Breast epithelium (tissue), 3 donors: ENCODE measurements around the gene INSIG1.

Experiments used
- POLR2A ChIP-seq: fragments of 450-650 bp; IDR thresholded peaks from one replicate; pipeline ENCODE4 v1.6.1; 2016; ENCODE audit warnings: antibody characterized with exemption, mild to moderate bottlenecking, moderate library complexity
- POLR2AphosphoS5 ChIP-seq, 3 donors: sonication (generic); formaldehyde crosslinking; IDR thresholded peaks; one replicate each; pipeline ENCODE4 v1.6.1; 2017; ENCODE audit warnings: antibody characterized with exemption in 3 of 3
- TF ChIP-seq, protein P1 (sequence below), 3 donors: fragments of 450-650 bp; IDR thresholded peaks; one replicate each; pipeline ENCODE4 v1.5.1; 2016 to 2017; ENCODE audit warnings: antibody characterized with exemption in 3 of 3, mild to moderate bottlenecking in 3 of 3, moderate library complexity in 3 of 3

DNA sequence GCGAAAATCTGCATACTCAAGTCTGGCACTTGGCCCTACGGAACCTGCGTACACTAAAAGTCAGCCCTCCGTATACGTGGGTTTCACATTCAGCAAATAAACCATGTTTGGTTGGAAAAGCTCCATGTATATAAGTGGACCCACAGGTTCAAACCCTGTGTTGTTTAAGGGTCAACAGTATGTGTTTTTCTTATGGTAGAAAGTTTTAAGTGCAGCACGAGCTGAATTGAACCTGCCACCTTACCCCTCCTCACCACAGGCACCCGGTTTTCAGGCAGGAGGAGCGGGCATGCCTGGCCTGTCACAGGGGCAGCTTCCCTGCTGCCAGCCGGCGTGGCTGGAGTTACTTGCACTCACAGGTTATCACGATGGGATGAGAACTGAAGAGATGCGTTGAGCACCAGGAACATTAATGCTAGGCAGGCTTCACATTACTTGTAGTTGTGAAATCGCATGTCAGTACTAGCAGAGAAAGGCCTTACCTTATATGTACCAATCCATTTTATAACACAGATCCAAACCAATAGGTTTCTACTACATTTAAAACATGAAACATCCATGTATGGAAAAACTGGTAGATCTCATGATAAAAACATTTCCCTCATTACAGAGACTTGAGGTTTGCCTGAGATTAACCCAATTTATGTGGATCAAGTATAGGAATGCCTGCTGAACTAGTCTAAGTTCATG is 12.9 kb downstream of the INSIG1 start:
- TF ChIP-seq, protein P1, sequence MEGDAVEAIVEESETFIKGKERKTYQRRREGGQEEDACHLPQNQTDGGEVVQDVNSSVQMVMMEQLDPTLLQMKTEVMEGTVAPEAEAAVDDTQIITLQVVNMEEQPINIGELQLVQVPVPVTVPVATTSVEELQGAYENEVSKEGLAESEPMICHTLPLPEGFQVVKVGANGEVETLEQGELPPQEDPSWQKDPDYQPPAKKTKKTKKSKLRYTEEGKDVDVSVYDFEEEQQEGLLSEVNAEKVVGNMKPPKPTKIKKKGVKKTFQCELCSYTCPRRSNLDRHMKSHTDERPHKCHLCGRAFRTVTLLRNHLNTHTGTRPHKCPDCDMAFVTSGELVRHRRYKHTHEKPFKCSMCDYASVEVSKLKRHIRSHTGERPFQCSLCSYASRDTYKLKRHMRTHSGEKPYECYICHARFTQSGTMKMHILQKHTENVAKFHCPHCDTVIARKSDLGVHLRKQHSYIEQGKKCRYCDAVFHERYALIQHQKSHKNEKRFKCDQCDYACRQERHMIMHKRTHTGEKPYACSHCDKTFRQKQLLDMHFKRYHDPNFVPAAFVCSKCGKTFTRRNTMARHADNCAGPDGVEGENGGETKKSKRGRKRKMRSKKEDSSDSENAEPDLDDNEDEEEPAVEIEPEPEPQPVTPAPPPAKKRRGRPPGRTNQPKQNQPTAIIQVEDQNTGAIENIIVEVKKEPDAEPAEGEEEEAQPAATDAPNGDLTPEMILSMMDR (IDR thresholded peaks at IDR 0.05), result no peak
- TF ChIP-seq POLR2AphosphoS5 (IDR thresholded peaks at IDR 0.05) (no peak), POLR2A (no peak)
